Lung (tissue), 12 donors: ENCODE measurements around the gene SLFNL1. TPM values are rescaled to one million over a fixed set of nuclear protein-coding genes. Genes with fewer than 3 reads are reported as not detected.

ENCODE experiments used
- ATAC-seq: fragments of 200-7000 bp; cut with Tn5 transposase; one replicate; pipeline ENCODE4 v1.9.1; 2020; ENCODE audit warnings: moderate number of reproducible peaks; ENCODE audit not compliant: insufficient read depth, low FRiP score
- DNase-seq, 3 donors: peaks; one replicate each; pipeline ENCODE4 v3.0.0-alpha.2; 2013 to 2017
- H3K27ac ChIP-seq, 2 donors: one replicate each; pipeline ENCODE4 v1.5.1; 2013; ENCODE audit warnings: mild to moderate bottlenecking in 2 of 2, moderate library complexity in 2 of 2, control low read depth in 1 of 2, inconsistent platforms in 1 of 2, low read depth in 1 of 2, low read length in 1 of 2
- H3K27me3 ChIP-seq, 3 donors: one replicate each; pipeline ENCODE4 v1.5.1; 2013; ENCODE audit warnings: low read length in 2 of 3; ENCODE audit not compliant: control insufficient read depth in 3 of 3, insufficient read depth in 3 of 3
- H3K36me3 ChIP-seq, 4 donors: one replicate each; pipeline ENCODE4 v1.5.1; 2013; ENCODE audit warnings: low read length in 4 of 4, mild to moderate bottlenecking in 1 of 4, moderate library complexity in 1 of 4; ENCODE audit not compliant: control insufficient read depth in 4 of 4, insufficient read depth in 4 of 4
- H3K4me1 ChIP-seq, 5 donors: one replicate each; pipeline ENCODE4 v1.5.1; 2013; ENCODE audit warnings: low read length in 5 of 5, mild to moderate bottlenecking in 2 of 5, moderate library complexity in 1 of 5; ENCODE audit not compliant: control insufficient read depth in 5 of 5, insufficient read depth in 5 of 5
- H3K4me3 ChIP-seq: one replicate; pipeline ENCODE4 v1.5.1; 2013; ENCODE audit warnings: mild to moderate bottlenecking, control low read depth, moderate library complexity
- H3K9ac ChIP-seq, 2 donors: one replicate each; pipeline ENCODE4 v1.5.1; 2013; ENCODE audit warnings: low read length in 2 of 2, control low read depth in 1 of 2; ENCODE audit not compliant: insufficient read depth in 1 of 2
- H3K9me3 ChIP-seq, 4 donors: one replicate each; pipeline ENCODE4 v1.5.1; 2013; ENCODE audit warnings: low read length in 3 of 4, mild to moderate bottlenecking in 1 of 4, moderate library complexity in 1 of 4; ENCODE audit not compliant: control insufficient read depth in 4 of 4, insufficient read depth in 3 of 4
- WGBS, 2 donors: extraction: QIAGEN DNeasy Blood & Tissue Kit; methylation state at CpG; one replicate each; pipeline ENCODE4 v1.1.7; 2013; 5-methylcytosine and 5-hydroxymethylcytosine counted together
- polyA plus RNA-seq, 2 donors: library from polyadenylated mRNA; stranded (reverse); fragments of 200-250 nt; gene quantifications; one replicate each; pipeline ENCODE4 v1.2.1, GENCODE V29; 2013
- total RNA-seq, 2 donors: library from RNA; depleted of rRNA in 1 of 2; stranded (reverse); fragments of >200 nt in 1 of 2; gene quantifications; one replicate each; pipeline ENCODE4 v1.2.1, GENCODE V29; 2014 to 2021
- TF ChIP-seq, protein P1 (sequence below): IDR thresholded peaks from 2 replicates; pipeline ENCODE4 v1.5.1; 2012; ENCODE audit warnings: mild to moderate bottlenecking; ENCODE audit errors: control extremely low read depth, extremely low read depth
- donor health status: control.
- donor health status: control.
- donor health status: Bipolar disorder and iron deficiency.
- donor health status: healthy.
- donor health status: DM: yes; HTN: yes; CAD: no.

Gene SLFNL1
- total and polyA plus RNA-seq, 4 donors = 0.94 to 9.2 (median 3.2) TPM

DNA sequence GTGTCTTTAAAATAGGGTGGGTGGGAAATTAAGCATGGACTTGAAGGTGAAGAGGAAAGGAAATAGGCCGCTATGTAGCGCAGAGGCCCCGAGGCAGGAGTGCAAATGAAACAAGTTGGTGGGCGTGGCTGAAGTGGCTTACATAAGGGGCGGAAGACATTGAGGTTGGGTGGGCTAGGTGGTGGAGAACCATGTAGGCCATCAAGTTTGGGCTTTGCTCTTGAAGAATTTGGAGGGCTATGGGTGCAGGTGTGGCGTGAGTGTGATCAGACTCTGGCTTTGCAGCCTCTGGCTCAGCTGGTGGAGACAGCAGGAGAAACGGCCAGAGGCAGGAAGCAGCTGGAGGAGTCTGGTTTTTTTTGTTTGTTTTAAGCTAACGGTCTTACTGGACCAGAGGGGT is 6.7 kb downstream of the SLFNL1 start:
- Histone ChIP-seq H3K27ac (no peak overlapping the region), H3K9ac (no peak overlapping the region), H3K4me3 (no peak overlapping the region), H3K27me3 (no peaks in the 10 kb centered on the region), H3K4me1 (peaks cover 0 to 6% (median 0%) of the 10 kb centered on the region in 5 donors), H3K9me3 (no peaks in the 10 kb centered on the region), H3K36me3 (peaks cover 2 to 27% (median 11%) of the 10 kb centered on the region in 4 donors)
- DNase-seq (no peak), ATAC-seq (no peak)
- 38 to 58% methylated on average over 8 of the region's 8 CpGs for WGBS, 2 donors
- TF ChIP-seq, protein P1, sequence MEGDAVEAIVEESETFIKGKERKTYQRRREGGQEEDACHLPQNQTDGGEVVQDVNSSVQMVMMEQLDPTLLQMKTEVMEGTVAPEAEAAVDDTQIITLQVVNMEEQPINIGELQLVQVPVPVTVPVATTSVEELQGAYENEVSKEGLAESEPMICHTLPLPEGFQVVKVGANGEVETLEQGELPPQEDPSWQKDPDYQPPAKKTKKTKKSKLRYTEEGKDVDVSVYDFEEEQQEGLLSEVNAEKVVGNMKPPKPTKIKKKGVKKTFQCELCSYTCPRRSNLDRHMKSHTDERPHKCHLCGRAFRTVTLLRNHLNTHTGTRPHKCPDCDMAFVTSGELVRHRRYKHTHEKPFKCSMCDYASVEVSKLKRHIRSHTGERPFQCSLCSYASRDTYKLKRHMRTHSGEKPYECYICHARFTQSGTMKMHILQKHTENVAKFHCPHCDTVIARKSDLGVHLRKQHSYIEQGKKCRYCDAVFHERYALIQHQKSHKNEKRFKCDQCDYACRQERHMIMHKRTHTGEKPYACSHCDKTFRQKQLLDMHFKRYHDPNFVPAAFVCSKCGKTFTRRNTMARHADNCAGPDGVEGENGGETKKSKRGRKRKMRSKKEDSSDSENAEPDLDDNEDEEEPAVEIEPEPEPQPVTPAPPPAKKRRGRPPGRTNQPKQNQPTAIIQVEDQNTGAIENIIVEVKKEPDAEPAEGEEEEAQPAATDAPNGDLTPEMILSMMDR = no peak

DNA sequence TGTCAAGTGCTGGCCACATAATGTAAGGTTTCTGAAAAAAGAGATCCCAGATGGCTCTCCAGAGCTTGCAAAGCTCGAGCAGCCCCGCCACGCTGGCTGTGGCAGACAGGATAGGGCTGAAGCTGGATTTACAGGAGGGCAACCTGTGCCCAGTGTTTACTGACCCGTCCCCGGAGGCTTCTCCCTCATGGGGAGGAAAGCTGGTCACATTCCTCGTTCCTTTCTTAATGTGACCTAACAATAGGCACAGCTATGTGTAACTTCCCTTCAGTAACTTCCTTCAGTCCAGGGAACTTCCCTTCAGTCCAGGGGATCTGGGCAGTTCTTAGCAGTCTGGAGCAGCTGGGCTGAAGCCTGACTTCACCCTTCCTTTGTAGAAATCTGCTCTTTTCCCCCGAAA is 7.7 kb downstream of the SLFNL1 start:
- Histone ChIP-seq H3K4me1 (peaks cover 0 to 2% (median 0%) of the 10 kb centered on the region in 5 donors), H3K36me3 (peaks cover 2 to 34% (median 13%) of the 10 kb centered on the region in 4 donors), H3K27me3 (no peaks in the 10 kb centered on the region), H3K27ac (peak overlapping the region; percentile 28 to 37), H3K4me3 (no peak overlapping the region), H3K9me3 (no peaks in the 10 kb centered on the region), H3K9ac (no peak overlapping the region)
- DNase-seq (peak in 1 of 3 donors; percentile 47), ATAC-seq (no peak)
- 44 to 58% methylated on average over 7 of the region's 7 CpGs for WGBS, 2 donors
- TF ChIP-seq, protein P1 = no peak

DNA sequence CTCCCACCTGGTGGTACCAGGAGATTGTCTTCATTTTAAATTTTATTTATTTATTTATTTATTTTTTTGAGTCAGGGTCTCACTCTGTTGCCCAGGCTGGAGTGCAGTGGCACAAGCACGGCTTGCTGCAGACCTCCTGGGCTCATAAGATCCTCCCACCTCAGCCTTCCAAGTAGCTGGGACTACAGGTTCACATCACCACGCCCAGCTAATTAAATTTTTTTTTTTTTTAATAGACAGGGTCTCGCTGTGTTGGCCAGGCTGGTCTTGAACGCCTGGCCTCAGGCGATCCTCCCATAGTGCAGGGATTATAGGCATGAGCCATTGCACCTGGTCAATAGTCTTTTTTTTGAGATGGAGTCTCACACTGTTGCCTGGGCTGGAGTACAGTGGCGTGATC is 8.5 kb downstream of the SLFNL1 start:
- no peak overlapping the region for H3K4me3 ChIP-seq
- no peak overlapping the region for H3K9ac ChIP-seq
- peaks cover 2 to 36% (median 15%) of the 10 kb centered on the region in 4 donors for H3K36me3 ChIP-seq
- 92 to 96% methylated on average over 6 of the region's 6 CpGs for WGBS, 2 donors
- no peaks in the 10 kb centered on the region for H3K27me3 ChIP-seq
- no peak for DNase-seq
- H3K27ac ChIP-seq = peak overlapping the region in 1 of 2 donors; percentile 13
- TF ChIP-seq, protein P1 = no peak
- H3K9me3 ChIP-seq = no peaks in the 10 kb centered on the region
- no peak for ATAC-seq
- peaks cover 0 to 2% (median 0%) of the 10 kb centered on the region in 5 donors for H3K4me1 ChIP-seq

DNA sequence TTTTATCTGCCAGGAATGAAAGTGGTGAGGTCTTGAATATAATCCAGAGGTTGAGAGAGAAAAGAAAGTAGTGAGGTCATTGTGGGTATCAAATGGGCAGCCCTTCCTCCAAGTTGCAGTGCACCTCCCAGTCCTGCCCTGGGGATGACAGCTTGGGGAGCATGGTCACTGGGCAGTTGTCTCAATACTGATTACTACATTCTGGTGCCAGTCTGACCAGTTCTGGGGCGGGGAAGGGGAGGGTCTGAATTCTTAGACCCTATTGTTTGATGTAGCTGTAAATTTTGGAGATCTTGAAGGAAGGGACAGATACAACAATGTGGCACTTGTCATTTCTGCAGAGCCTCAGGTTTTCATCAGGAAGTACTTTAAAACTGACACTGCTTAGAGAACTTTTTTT is 11.2 kb downstream of the SLFNL1 start:
- H3K36me3 ChIP-seq = peaks cover 2 to 41% (median 15%) of the 10 kb centered on the region in 4 donors
- WGBS, 2 donors = 87 to 90% methylated on average over 1 of the region's 1 CpG
- H3K4me1 ChIP-seq = peaks cover 0 to 2% (median 0%) of the 10 kb centered on the region in 5 donors
- DNase-seq = no peak
- H3K4me3 ChIP-seq = no peak overlapping the region
- H3K9me3 ChIP-seq = no peaks in the 10 kb centered on the region
- TF ChIP-seq, protein P1 = no peak
- no peaks in the 10 kb centered on the region for H3K27me3 ChIP-seq
- no peak for ATAC-seq
- H3K27ac ChIP-seq = no peak overlapping the region
- H3K9ac ChIP-seq = no peak overlapping the region
